Heart left ventricle (tissue), 13 donors: ENCODE measurements around the gene GRIP2.

Experiments
- CTCF ChIP-seq, 12 donors: fragments of 200-600 bp; sonication (generic) in 4 of 12; IDR thresholded peaks; one replicate each; pipeline versions ENCODE4 v1.5.0 to v1.8.0; 2018 to 2022; ENCODE audit warnings: antibody characterized with exemption in 12 of 12, mild to moderate bottlenecking in 5 of 12
- POLR2A ChIP-seq, 2 donors: fragments of 450-650 bp; IDR thresholded peaks; one replicate each; pipeline ENCODE4 v1.6.1; 2017; ENCODE audit warnings: antibody characterized with exemption in 2 of 2, mild to moderate bottlenecking in 2 of 2, moderate library complexity in 2 of 2
- donor health status: ischemic (EF 13 %, LVEDD 7.1; RV severe dilation, severe dysfunction).
- donor health status: DM: no; HTN: yes; CAD: no.
- donor health status: DM: no; HTN: no; CAD: no.
- donor health status: ischemic (EF 25% LVEDD 6.9; RV normal size, moderate dysfunction).
- donor health status: ischemic (EF 25% LVEDD 5.7; RV mildly dilated, moderate dysfunction).
- donor health status: ischemic (EF 35%, LVEDD 5.7; RV mildly dilated, moderate dysfunction).
- donor health status: nonischemic (EF 11% LVEDD 7.7; RV severe dilation, severe dysfunction).
- donor health status: DM: yes; HTN: yes; CAD: no.
- donor health status: PGD.
- donor health status: ischemic (EF 29% LVEDD 5.4; RV normal size, mild dysfunction).
- donor health status: nonischemic (EF 23%, LVEDD 6.1; RV moderate dilation, normal function).

DNA sequence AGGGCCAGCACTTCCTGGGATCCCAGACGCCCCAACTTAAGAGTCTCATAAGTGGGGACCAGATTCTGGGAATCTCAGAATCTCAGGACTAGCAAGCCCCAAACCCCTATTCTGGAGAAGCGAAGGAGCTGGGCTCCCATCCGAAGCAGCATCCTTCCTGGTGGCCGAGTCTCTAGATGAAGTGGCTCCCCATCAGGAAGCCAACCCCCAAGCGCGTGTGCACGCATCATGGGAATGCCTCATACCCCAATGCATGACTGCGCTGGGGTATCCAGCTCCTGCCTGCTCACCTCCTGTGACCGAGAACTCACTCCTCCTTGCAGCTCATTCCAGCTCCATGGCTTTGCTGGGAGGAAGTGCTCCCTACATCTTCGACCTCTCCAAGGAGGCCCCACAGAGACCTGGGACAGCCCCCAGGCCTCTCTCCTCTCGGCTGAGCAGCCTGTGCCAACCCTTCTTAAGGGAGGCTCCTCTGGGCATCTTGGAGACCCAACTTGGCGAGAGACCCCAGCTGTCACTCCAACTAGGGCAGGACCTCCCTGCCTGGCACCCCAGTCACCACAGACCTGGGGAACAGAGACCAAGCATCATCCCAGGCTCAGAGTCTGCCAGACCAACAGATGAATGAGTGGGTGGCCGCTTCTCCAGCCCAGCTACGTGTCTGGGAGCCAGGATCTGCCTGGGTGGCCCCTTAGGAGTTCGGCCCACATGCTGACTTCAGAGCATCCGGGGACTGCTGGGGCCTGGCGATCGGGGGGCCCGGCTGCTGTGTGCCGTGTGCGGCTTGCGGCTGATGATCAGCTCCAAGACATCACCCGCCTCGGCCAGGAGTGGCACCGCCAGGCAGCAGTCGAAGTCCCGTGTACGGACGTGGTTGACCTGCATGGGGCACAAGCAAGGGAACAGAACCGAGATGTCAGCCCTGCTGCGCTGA, 46.9 kb downstream of the GRIP2 start:
- TF ChIP-seq POLR2A (IDR thresholded peaks at IDR 0.05) (no peak), CTCF (IDR thresholded peaks at IDR 0.05) (no peak)
